Suprapubic skin (tissue), 4 donors: ENCODE results near the gene CCM2L.

Experiments used
- EP300 ChIP-seq: sonication (generic); formaldehyde crosslinking; IDR thresholded peaks from one replicate; pipeline ENCODE4 v1.6.1; 2017; ENCODE audit warnings: antibody characterized with exemption
- POLR2A ChIP-seq, 2 donors: fragments of 450-650 bp; IDR thresholded peaks; one replicate each; pipeline ENCODE4 v1.6.1; 2017; ENCODE audit warnings: antibody characterized with exemption in 2 of 2, mild to moderate bottlenecking in 2 of 2, moderate library complexity in 2 of 2
- POLR2AphosphoS5 ChIP-seq, 3 donors: sonication (generic); formaldehyde crosslinking; IDR thresholded peaks; one replicate each; pipeline ENCODE4 v1.6.1; 2017; ENCODE audit warnings: antibody characterized with exemption in 3 of 3
- TF ChIP-seq, protein P1 (sequence below), 2 donors: fragments of 200-600 bp in 1 of 2; fragments of 450-650 bp in 1 of 2; sonication (generic) in 1 of 2; IDR thresholded peaks; one replicate each; pipeline ENCODE4 v1.5.1; 2016 to 2019; ENCODE audit warnings: antibody characterized with exemption in 2 of 2, mild to moderate bottlenecking in 1 of 2, moderate library complexity in 1 of 2

DNA sequence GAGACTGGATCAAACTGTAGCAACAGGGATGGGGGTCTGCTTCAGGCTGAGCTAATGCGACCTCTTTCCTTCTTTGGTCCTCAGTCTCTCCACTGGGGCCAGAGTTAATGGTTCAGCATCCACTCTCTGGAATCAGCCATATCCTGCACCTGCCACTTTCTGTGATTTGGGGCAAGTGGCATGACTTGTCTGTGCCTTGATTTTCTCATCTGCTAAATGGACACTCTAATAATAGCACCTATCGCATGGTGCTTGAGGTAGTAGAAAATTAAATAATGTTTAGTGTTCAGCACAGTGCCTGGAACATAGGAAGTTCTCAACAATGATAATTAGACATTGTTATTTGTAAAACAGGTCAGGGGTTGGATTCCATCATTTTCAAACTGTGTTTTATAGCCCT, 35.9 kb upstream of the CCM2L start:
- TF ChIP-seq, protein P1, sequence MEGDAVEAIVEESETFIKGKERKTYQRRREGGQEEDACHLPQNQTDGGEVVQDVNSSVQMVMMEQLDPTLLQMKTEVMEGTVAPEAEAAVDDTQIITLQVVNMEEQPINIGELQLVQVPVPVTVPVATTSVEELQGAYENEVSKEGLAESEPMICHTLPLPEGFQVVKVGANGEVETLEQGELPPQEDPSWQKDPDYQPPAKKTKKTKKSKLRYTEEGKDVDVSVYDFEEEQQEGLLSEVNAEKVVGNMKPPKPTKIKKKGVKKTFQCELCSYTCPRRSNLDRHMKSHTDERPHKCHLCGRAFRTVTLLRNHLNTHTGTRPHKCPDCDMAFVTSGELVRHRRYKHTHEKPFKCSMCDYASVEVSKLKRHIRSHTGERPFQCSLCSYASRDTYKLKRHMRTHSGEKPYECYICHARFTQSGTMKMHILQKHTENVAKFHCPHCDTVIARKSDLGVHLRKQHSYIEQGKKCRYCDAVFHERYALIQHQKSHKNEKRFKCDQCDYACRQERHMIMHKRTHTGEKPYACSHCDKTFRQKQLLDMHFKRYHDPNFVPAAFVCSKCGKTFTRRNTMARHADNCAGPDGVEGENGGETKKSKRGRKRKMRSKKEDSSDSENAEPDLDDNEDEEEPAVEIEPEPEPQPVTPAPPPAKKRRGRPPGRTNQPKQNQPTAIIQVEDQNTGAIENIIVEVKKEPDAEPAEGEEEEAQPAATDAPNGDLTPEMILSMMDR (IDR thresholded peaks at IDR 0.05), result no peak
- TF ChIP-seq EP300, result no peak
- no peak for TF ChIP-seq POLR2AphosphoS5 (IDR thresholded peaks at IDR 0.05)
- no peak for TF ChIP-seq POLR2A (IDR thresholded peaks at IDR 0.05)
